HepG2 (cell line): Measurements from ENCODE around the gene OTOP3. TPM values are rescaled to one million over a fixed set of nuclear protein-coding genes. Genes with fewer than 3 reads are reported as not detected.

Source experiments
- ARNT2 ChIP-seq: sonication (generic); formaldehyde crosslinking; IDR thresholded peaks from 2 replicates; pipeline ENCODE4 v1.8.0; 2022; ENCODE audit warnings: mild to moderate bottlenecking, low read depth, missing genetic modification reagents, moderate library complexity
- ATF7-NPFF ChIP-seq: sonication (generic); formaldehyde crosslinking; IDR thresholded peaks from 2 replicates; pipeline ENCODE4 v1.8.1; 2023; ENCODE audit warnings: mild to moderate bottlenecking, low read depth, missing genetic modification reagents, moderate library complexity
- E2F2 ChIP-seq: sonication (generic); formaldehyde crosslinking; IDR thresholded peaks from 2 replicates; pipeline ENCODE4 v1.4.0; 2020; ENCODE audit warnings: missing genetic modification reagents, borderline replicate concordance
- GABPB1 ChIP-seq: IDR thresholded peaks from 2 replicates; pipeline ENCODE4 v1.6.1; 2016; ENCODE audit warnings: mild to moderate bottlenecking, missing genetic modification reagents, moderate library complexity, missing compliant biosample characterization
- HDAC6 ChIP-seq: fragments of 200-600 bp; sonication (generic); IDR thresholded peaks from 2 replicates; pipeline ENCODE4 v1.7.0; 2017; ENCODE audit warnings: mild to moderate bottlenecking, antibody characterized with exemption, low read length, low read depth
- HMGA1 ChIP-seq: sonication (generic); formaldehyde crosslinking; conservative IDR thresholded peaks from 2 replicates; pipeline ENCODE4 v1.4.0; 2020; ENCODE audit warnings: missing genetic modification reagents
- MEIS1 ChIP-seq: sonication (generic); formaldehyde crosslinking; IDR thresholded peaks from 2 replicates; pipeline ENCODE4 v1.9.0; 2021; ENCODE audit warnings: mild to moderate bottlenecking, missing genetic modification reagents, moderate library complexity, borderline replicate concordance
- MTERF4 ChIP-seq: sonication (generic); formaldehyde crosslinking; IDR thresholded peaks from 2 replicates; pipeline ENCODE4 v1.8.0; 2023; ENCODE audit warnings: mild to moderate bottlenecking, missing genetic modification reagents
- MXD3 ChIP-seq: IDR thresholded peaks from 2 replicates; pipeline ENCODE4 v1.6.1; 2016; ENCODE audit warnings: mild to moderate bottlenecking, missing biosample characterization, missing genetic modification reagents
- NFIC ChIP-seq: IDR thresholded peaks from 2 replicates; pipeline ENCODE4 v1.6.1; 2012; ENCODE audit warnings: mild to moderate bottlenecking, low read length, inconsistent platforms
- PCBP1 ChIP-seq: fragments of 200-400 bp; formaldehyde crosslinking; IDR thresholded peaks from 2 replicates; pipeline ENCODE4 v1.6.1; 2017; ENCODE audit warnings: mild to moderate bottlenecking, low read depth, low read length, borderline replicate concordance
- RBAK ChIP-seq: sonication (generic); formaldehyde crosslinking; IDR thresholded peaks from 2 replicates; pipeline ENCODE4 v1.5.1; 2020; ENCODE audit warnings: mild to moderate bottlenecking, missing genetic modification reagents
- RELA ChIP-seq: sonication (generic); formaldehyde crosslinking; IDR thresholded peaks from 2 replicates; pipeline ENCODE4 v1.4.0; 2020; ENCODE audit warnings: missing genetic modification reagents
- TOPORS ChIP-seq: sonication (generic); formaldehyde crosslinking; IDR thresholded peaks from 2 replicates; pipeline ENCODE4 v1.8.0; 2023; ENCODE audit warnings: mild to moderate bottlenecking, missing genetic modification reagents
- TRAFD1 ChIP-seq: sonication (generic); formaldehyde crosslinking; IDR thresholded peaks from 2 replicates; pipeline ENCODE4 v1.5.1; 2020; ENCODE audit warnings: missing genetic modification reagents, mild to moderate bottlenecking, borderline replicate concordance
- U2AF1 ChIP-seq: fragments of 200-400 bp; formaldehyde crosslinking; optimal IDR thresholded peaks from 2 replicates; pipeline ENCODE3; 2017; ENCODE audit warnings: mild to moderate bottlenecking, low read depth, low read length
- ZBTB21 ChIP-seq: sonication (generic); formaldehyde crosslinking; IDR thresholded peaks from 2 replicates; pipeline ENCODE4 v1.4.0; 2020; ENCODE audit warnings: missing genetic modification reagents
- ZNF3 ChIP-seq: IDR thresholded peaks from 2 replicates; pipeline ENCODE4 v1.7.0; 2017; ENCODE audit warnings: inconsistent platforms
- ZNF333 ChIP-seq: sonication (generic); formaldehyde crosslinking; IDR thresholded peaks from 2 replicates; pipeline ENCODE4 v1.4.0; 2020; ENCODE audit warnings: mild to moderate bottlenecking, missing genetic modification reagents, borderline replicate concordance
- ZNF383 ChIP-seq: sonication (generic); formaldehyde crosslinking; IDR thresholded peaks from 2 replicates; pipeline ENCODE4 v1.4.0; 2020; ENCODE audit warnings: missing genetic modification reagents, mild to moderate bottlenecking, borderline replicate concordance
- ZNF484 ChIP-seq: sonication (generic); formaldehyde crosslinking; IDR thresholded peaks from 2 replicates; pipeline ENCODE4 v1.5.1; 2020; ENCODE audit warnings: mild to moderate bottlenecking, low read depth, missing genetic modification reagents, borderline replicate concordance
- polyA plus RNA-seq, 8 experiments: library from polyadenylated mRNA; depleted of rRNA in 3 of 8; stranded (reverse) in 7 of 8; unstranded in 1 of 8; fragments of >200 nt; fragmentation: Illumina TruSeq in 4 of 8; extraction: Trizol in 4 of 8; gene quantifications; 2 replicates each; pipeline versions ENCODE4 v1.2.1 to v1.2.3, GENCODE V29; 2011 to 2016; ENCODE audit warnings: low read depth in 4 of 8, missing spikeins in 1 of 8, mixed read lengths in 1 of 8; ENCODE audit not compliant: insufficient read depth in 1 of 8
- total RNA-seq, 5 experiments: library from RNA; depleted of rRNA; stranded (reverse); fragments of >200 nt; fragmentation: Illumina TruSeq; extraction: Trizol; gene quantifications; 2 replicates each; pipeline ENCODE4 v1.2.3, GENCODE V29; 2016; ENCODE audit warnings: low read depth in 1 of 5

The OTOP3 gene
- total and polyA plus RNA-seq, 2 of the 13 experiments (the other 11 are each of a cell fraction or from before 2014, with no cell fraction given), result not detected

- peak; percentile 62; the same call in 1 of the 2 replicates for TF ChIP-seq MTERF4 (CRISPR knock-in tag)
- no peak for TF ChIP-seq HDAC6
- TF ChIP-seq ZNF3 (CRISPR knock-in tag), result no peak
- TF ChIP-seq ZNF333, result no peak
- no peak for TF ChIP-seq ZNF383 (CRISPR knock-in tag)
- TF ChIP-seq NFIC, result no peak
- TF ChIP-seq ZNF484 (CRISPR knock-in tag), result no peak
- TF ChIP-seq GABPB1 (CRISPR knock-in tag), result peak; percentile 56; the same call in 1 of the 2 replicates
- no peak for TF ChIP-seq PCBP1
- TF ChIP-seq ZBTB21 (CRISPR knock-in tag), result no peak
- no peak for TF ChIP-seq HMGA1 (CRISPR knock-in tag)
- no peak for TF ChIP-seq U2AF1
- TF ChIP-seq TOPORS (CRISPR knock-in tag), result 0 out of 2 replicates have a peak, but pooled peaks have one; percentile 9
- TF ChIP-seq MXD3 (CRISPR knock-in tag), result 0 out of 2 replicates have a peak, but pooled peaks have one; percentile 34
- TF ChIP-seq ATF7-NPFF (CRISPR knock-in tag), result no peak; the same call in 1 of the 2 replicates
- TF ChIP-seq RELA (CRISPR knock-in tag), result no peak
- no peak for TF ChIP-seq E2F2 (CRISPR knock-in tag)
- no peak for TF ChIP-seq ARNT2 (CRISPR knock-in tag)
- no peak for TF ChIP-seq RBAK (CRISPR knock-in tag)
- no peak; the same call in 1 of the 2 replicates for TF ChIP-seq MEIS1
- no peak for TF ChIP-seq TRAFD1 (CRISPR knock-in tag)
Observed at GRCh38 chr17:74972107-74972972, 36.6 kb downstream of the OTOP3 start, which contains the start of gene HID1 (continued).
